HG02970 (cell line): ENCODE data around the gene SCARF2.
"Not testable (repeated sequence)": the region's sequence is repeated elsewhere in the genome, so short reads cannot be mapped to it uniquely, and the experiment has no call there.

Experiments used
- ATAC-seq: cut with Tn5 transposase; IDR thresholded peaks from one replicate; pipeline ENCODE4 v1.9.1; 2021; ENCODE audit warnings: mild to moderate bottlenecking, moderate library complexity, moderate number of reproducible peaks; ENCODE audit not compliant: unreplicated experiment, low FRiP score

Gene SCARF2

DNA sequence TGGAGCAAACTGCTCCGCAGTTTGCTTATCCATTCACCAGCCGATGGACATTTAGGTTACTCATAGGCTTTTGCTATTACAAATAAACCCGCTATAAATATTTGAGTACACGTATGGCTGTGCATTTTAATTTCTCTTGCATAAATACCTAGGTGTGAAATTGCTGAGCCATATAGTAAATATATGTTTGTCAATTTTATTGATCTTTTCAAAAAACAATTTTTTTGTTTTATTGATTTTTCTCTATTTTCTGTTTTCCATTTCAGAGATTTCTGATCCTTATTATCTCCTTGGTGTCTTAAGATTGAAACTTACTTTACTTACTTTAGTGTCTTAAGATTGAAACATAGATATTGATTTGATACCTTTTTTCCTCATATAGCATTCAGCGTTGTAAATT lies 39.2 kb downstream of the SCARF2 start:
- ATAC-seq = no peak

- no peak for ATAC-seq
These were observed 40.1 kb downstream of the SCARF2 start for GRCh38 chr22:20397498-20397897.

GRCh38 chr22:20396639-20397038 lies 41.0 kb downstream of the SCARF2 start:
- no peak for ATAC-seq

GRCh38 chr22:20395907-20396287 lies 41.7 kb downstream of the SCARF2 start:
- ATAC-seq = no peak

DNA sequence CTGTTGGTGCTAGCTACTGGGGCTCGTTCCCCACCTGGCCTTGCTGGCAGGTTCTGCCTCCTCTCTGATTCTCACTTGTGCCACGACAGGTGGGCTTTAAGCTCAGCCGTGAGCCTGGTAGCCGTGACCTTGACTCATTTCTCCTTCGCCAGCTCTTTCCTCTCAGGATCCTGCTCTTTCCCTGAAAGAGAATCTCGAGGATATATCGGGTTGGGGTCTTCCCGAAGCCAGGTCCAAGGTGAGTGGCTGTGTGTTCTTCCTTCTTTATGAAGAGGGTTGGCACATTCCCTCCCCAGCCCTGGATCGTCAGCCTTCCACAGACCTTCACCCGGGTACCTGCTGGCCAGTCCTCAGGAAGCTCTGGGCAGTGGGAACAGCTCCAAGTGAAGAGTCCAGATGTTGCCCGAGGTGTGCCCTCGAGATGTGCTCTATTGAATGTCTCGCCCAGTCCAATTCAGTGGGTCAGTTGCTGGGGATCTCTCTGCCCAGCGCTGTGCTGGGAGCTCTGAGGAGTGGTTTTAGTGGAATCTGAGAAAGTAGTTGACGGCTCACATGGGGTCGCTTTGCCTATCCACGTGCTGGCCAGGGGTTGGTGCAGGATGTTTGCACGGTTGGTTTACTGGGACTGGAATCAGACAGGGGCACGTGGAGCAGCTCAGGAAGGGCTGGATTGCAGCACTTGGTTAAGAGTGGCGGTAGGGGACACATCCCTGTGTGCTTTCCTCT lies 42.3 kb downstream of the SCARF2 start:
- ATAC-seq = no peak

DNA sequence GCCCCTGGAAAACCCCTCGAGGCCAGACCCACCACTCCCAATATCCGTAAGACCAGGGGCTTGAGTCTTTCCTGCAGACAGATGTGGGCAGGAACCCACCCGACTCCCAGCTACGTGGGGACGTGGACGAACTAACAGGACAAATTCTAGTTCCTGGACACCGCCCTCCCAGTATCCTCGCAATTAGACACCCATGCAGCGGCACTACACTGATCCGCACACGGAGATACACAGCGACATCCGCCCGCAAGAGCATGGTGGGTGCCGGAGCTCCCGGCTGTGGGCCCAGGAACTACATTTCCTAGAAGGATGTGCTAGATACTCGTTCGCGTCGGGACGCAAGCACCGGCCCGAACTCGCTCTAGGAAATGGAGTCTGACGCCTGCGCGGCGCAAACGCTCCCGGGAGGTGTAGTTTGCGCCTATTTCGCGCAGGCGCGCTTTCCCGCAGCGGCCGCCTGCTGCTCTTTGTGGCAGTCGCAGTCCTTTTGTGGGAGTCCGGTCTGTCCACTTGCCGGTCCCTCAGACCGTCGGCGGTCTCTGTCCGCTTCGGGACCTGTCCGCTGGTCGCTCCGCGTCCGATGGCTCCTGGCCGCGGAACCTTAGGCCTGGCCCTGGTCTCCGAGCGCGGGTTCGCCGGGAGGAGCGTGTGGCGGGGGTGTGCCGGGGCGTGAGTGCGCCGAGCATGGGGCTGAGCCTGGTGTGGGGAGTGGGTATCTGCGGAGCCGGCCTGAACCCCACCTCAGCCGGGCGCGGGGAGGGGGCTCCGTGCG lies 43.7 kb downstream of the SCARF2 start, which contains the start of gene ZNF74:
Gene ZNF74, plus strand, starts transcription at position 447 of the 772 bp plus-strand sequence. CDS start 478 bp downstream, outside the sequence.
- peak; percentile 63 for ATAC-seq

DNA sequence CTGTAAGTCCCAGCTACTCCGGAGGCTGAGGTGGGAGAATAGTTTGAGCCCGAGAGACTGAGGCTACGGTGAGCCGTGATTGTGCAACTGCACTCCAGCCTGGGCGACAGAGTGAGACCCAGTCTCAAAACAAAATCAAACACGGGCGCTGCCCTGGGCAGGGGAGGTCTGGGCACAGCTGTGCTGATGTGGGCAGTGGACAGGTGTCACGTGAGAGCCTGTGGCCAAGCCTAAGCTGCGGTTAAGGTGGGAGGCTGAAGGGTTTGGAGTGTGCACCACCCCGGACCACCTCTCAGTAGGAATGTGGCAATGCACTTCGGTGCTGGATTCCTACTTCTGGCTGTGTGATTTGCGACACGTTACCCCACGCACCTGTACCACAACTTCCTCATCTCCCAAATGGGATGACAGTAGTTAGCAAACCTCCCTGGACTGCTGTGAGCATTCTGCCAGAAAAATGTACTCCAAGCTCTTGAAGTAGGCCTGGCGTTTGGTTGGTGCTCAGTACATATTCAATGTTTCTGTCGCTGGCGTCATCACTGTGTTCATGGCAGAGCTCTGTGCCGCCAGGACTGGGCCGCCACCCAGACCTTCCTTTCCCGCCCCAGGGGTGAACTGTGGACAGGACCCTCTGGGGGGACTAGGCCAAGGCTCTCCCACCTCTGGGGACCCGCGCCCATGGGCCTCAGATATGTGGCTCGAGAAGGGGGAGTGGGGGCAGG lies 44.5 kb downstream of the SCARF2 start:
- ATAC-seq = no peak

- ATAC-seq = not testable (repeated sequence)
These were observed 45.2 kb downstream of the SCARF2 start for GRCh38 chr22:20392365-20392881.

DNA sequence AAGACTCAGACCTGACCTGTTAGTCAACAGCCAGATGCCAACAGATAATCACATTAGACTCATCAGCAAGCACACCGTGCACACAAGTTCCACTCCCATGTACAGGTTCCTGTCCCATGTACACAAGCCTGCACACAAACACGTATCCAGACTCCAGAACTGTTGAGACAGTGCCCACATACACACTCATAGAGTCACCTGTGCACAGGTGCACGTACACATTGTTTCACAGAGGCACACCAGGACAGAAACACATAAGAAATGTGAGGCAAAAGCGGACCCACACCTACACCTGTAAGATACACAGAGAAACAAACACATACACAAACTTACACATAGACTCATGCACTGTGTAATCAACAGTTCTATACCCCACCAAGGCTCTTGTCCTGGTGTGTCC lies 46.4 kb downstream of the SCARF2 start:
- ATAC-seq = no peak

- ATAC-seq = no peak
These were observed 47.2 kb downstream of the SCARF2 start for GRCh38 chr22:20390394-20390907.

GRCh38 chr22:20389288-20389687 lies 48.3 kb downstream of the SCARF2 start:
- no peak for ATAC-seq

- ATAC-seq = no peak
These were observed 49.4 kb downstream of the SCARF2 start for GRCh38 chr22:20388200-20388599.

- no peak for ATAC-seq
These were observed 50.7 kb downstream of the SCARF2 start for GRCh38 chr22:20386972-20387371.

DNA sequence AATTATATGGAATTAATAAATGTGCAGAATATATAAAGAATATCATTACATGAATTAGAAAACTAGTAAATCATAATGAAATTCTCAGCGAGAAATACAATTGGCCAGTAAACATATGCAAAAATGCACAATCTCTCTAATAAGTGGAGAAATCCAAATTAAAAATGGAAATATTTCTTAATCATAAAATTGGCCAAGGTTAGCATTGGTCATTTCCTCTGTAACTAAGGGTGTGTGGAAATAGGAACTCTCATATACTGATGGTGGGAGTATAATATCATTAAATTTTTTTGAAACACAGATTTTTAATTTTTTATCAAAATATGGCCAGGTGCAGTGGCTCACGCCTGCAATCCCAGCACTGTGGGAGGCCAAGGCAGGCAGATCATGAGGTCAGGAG lies 51.3 kb downstream of the SCARF2 start:
- no peak for ATAC-seq

- ATAC-seq = no peak
These were observed 52.8 kb downstream of the SCARF2 start for GRCh38 chr22:20384865-20385264.

DNA sequence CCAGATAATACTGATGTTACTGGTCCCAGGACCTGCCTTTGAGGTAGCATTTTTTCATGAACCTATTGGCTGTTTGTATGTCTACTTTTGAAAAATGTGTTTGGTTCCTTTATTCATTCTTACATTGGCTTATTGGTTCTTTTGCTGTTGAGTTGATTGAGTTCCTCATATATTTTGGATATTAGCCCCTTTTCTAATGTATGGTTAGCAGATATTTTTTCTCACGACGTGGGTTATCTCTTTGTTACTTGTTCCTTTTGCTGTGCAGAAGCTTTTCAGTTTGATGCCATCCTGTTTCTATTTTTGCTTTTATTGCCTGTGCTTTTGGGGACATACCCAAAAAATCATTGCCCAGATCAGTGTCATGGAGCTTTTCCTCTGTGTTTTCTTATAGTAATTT lies 53.5 kb downstream of the SCARF2 start:
- no peak for ATAC-seq

DNA sequence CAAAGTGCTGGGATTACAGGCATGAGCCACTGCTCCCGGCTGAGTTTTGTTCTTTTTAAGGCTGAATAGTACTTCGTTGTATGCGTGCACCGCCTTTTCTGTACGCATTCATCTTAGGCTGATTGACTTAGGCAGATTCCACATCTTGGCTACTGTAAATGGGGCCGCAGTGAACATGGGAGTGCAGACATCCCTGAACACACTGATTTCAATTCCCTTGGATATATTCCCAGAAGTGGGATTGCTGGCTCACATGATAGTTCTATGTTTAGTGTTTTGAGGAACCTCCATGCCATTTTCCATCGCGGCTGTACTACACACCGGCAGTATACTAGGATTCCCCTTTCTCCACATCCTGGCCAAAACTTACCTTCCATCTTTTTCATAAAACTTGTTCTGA lies 54.1 kb downstream of the SCARF2 start:
- no peak for ATAC-seq

DNA sequence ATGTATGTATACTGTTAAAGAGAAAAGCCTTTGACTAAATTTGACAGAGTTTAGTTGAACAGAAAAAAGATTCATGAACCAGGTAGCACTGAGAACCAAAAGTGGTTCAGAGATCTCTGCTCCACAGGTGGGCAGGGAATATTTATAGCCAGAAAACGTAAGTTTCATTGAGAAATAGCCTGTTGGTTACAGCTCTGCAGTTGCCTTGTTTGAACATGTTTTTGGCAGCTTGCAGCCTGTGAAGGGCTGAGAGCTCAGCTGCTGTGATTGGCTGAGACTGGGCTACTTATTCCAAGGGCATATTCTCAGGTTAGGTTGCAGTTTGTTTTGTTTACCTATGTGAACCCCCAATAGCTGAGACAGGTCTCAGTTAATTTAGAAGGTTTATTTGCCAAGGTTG lies 57.1 kb downstream of the SCARF2 start:
- no peak for ATAC-seq

DNA sequence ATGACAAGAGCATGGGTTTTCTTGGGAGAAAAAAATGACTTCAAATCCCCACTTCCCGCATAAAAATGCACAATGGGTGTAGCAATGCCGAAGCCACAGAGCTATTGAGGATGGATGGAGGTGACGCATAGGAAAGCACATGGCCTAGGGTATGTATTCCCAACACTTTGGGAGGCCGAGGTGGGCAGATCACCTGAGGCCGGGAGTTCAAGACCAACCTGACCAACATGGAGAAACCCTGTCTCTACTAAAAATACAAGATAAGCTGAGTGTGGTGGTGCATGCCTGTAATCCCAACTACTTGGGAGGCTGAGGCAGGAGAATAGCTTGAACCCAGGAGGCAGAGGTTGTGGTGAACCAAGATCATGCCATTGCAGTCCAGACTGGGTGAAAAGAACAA lies 58.9 kb downstream of the SCARF2 start:
- ATAC-seq = not testable (repeated sequence)

- no peak for ATAC-seq
These were observed 59.5 kb downstream of the SCARF2 start for GRCh38 chr22:20378110-20378509.

GRCh38 chr22:20376983-20377382 lies 60.6 kb downstream of the SCARF2 start:
- ATAC-seq = not testable (repeated sequence)
